Trophoblast cell (in vitro differentiated cells and primary cell): Measurements from ENCODE around the gene PRRC2C.

ENCODE experiments used
- DNase-seq, 2 donors: peaks; one replicate each; pipeline ENCODE4 v3.0.0-alpha.2; 2016
- H2AFZ ChIP-seq: 2 replicates; pipeline ENCODE4 v1.6.1; 2013; ENCODE audit warnings: low read length, moderate library complexity, mild to moderate bottlenecking; ENCODE audit not compliant: insufficient read depth, poor library complexity
- H2AK5ac ChIP-seq: 2 replicates; pipeline ENCODE4 v1.6.1; 2013; ENCODE audit warnings: mild to moderate bottlenecking, low read length
- H2BK120ac ChIP-seq: 2 replicates; pipeline ENCODE4 v1.6.1; 2013; ENCODE audit warnings: low read length, mild to moderate bottlenecking, moderate library complexity; ENCODE audit not compliant: insufficient read depth, poor library complexity
- H2BK12ac ChIP-seq: 2 replicates; pipeline ENCODE4 v1.6.1; 2013; ENCODE audit warnings: mild to moderate bottlenecking, low read length, moderate library complexity
- H2BK5ac ChIP-seq: 2 replicates; pipeline ENCODE4 v1.6.1; 2013; ENCODE audit warnings: low read length, low read depth, moderate library complexity, mild to moderate bottlenecking; ENCODE audit not compliant: poor library complexity
- H3K14ac ChIP-seq: 2 replicates; pipeline ENCODE4 v1.6.1; 2013; ENCODE audit warnings: mild to moderate bottlenecking, low read length
- H3K18ac ChIP-seq: 2 replicates; pipeline ENCODE4 v1.6.1; 2013; ENCODE audit warnings: mild to moderate bottlenecking, low read length
- H3K23ac ChIP-seq: 2 replicates; pipeline ENCODE4 v1.6.1; 2013; ENCODE audit warnings: low read length
- H3K27ac ChIP-seq: 2 replicates; pipeline ENCODE4 v1.5.1; 2013; ENCODE audit warnings: low read depth, mild to moderate bottlenecking, inconsistent platforms, low read length, moderate library complexity
- H3K27me3 ChIP-seq: 2 replicates; pipeline ENCODE4 v1.6.1; 2013; ENCODE audit warnings: inconsistent platforms, mild to moderate bottlenecking, low read length, moderate library complexity; ENCODE audit not compliant: insufficient read depth
- H3K36me3 ChIP-seq, 2 experiments: 1 replicate in 1 of 2; 2 replicates in 1 of 2; pipeline ENCODE4 v1.6.1; 2013; ENCODE audit warnings: low read length in 2 of 2, mild to moderate bottlenecking in 2 of 2, moderate library complexity in 1 of 2; ENCODE audit not compliant: insufficient read depth in 2 of 2, control insufficient read depth in 1 of 2
- H3K4ac ChIP-seq: 2 replicates; pipeline ENCODE4 v1.6.1; 2013; ENCODE audit warnings: low read depth, mild to moderate bottlenecking, low read length, moderate library complexity
- H3K4me1 ChIP-seq, 2 experiments: 1 replicate in 1 of 2; 2 replicates in 1 of 2; pipeline ENCODE4 v1.6.1; 2013; ENCODE audit warnings: low read length in 2 of 2, mild to moderate bottlenecking in 2 of 2, moderate library complexity in 1 of 2; ENCODE audit not compliant: insufficient read depth in 2 of 2, control insufficient read depth in 1 of 2
- H3K4me2 ChIP-seq: 2 replicates; pipeline ENCODE4 v1.6.1; 2013; ENCODE audit warnings: inconsistent platforms, mild to moderate bottlenecking, low read length, moderate library complexity
- H3K4me3 ChIP-seq: 2 replicates; pipeline ENCODE4 v1.5.1; 2013; ENCODE audit warnings: mild to moderate bottlenecking, low read depth, low read length, inconsistent platforms
- H3K79me1 ChIP-seq: one replicate; pipeline ENCODE4 v1.6.1; 2013; ENCODE audit warnings: low read length
- H3K79me2 ChIP-seq: 2 replicates; pipeline ENCODE4 v1.6.1; 2013; ENCODE audit warnings: low read length, mild to moderate bottlenecking; ENCODE audit not compliant: control insufficient read depth, insufficient read depth, poor library complexity
- H3K9ac ChIP-seq: 2 replicates; pipeline ENCODE4 v1.6.1; 2013; ENCODE audit warnings: mild to moderate bottlenecking, low read length
- H3K9me3 ChIP-seq: 2 replicates; pipeline ENCODE4 v1.6.1; 2013; ENCODE audit warnings: low read depth, mild to moderate bottlenecking, control low read depth, inconsistent platforms, low read length; ENCODE audit not compliant: insufficient read depth
- H4K12ac ChIP-seq: 2 replicates; pipeline ENCODE4 v1.6.1; 2013; ENCODE audit warnings: low read depth, mild to moderate bottlenecking, low read length, moderate library complexity
- H4K8ac ChIP-seq: 2 replicates; pipeline ENCODE4 v1.6.1; 2013; ENCODE audit warnings: low read depth, mild to moderate bottlenecking, low read length, moderate library complexity
- H4K91ac ChIP-seq: one replicate; pipeline ENCODE4 v1.6.1; 2013; ENCODE audit warnings: low read depth, mild to moderate bottlenecking, low read length, moderate library complexity
- WGBS: extraction: QIAGEN DNeasy Blood & Tissue Kit; methylation state at CpG from one replicate; pipeline ENCODE4 v1.1.7; 2013; ENCODE audit warnings: missing lambda C conversion rate; ENCODE audit not compliant: insufficient read length, insufficient coverage; ENCODE audit errors: extremely low coverage; 5-methylcytosine and 5-hydroxymethylcytosine counted together

PRRC2C gene

GRCh38 chr1:171467626-171468025 is 17.7 kb upstream of the PRRC2C start:
- Histone ChIP-seq H2BK120ac (no peak overlapping the region), H4K12ac (no peak overlapping the region), H2BK12ac (no peak overlapping the region), H3K4me2 (no peak overlapping the region), H3K4ac (no peak overlapping the region), H3K27ac (no peak overlapping the region), H3K14ac (no peak overlapping the region), H2BK5ac (no peak overlapping the region), H2AK5ac (no peak overlapping the region), H3K18ac (no peak overlapping the region), H3K4me3 (no peak overlapping the region), H3K79me2 (no peaks in the 10 kb centered on the region), H3K79me1 (peaks cover 3% of the 10 kb centered on the region), H3K27me3 (no peaks in the 10 kb centered on the region), H4K91ac (no peak overlapping the region), H4K8ac (no peak overlapping the region), H2AFZ (no peak overlapping the region), H3K4me1 (no peaks in the 10 kb centered on the region), H3K23ac (no peak overlapping the region), H3K36me3 (no peaks in the 10 kb centered on the region), H3K9ac (no peak overlapping the region), H3K9me3 (no peaks in the 10 kb centered on the region)
- no peak for DNase-seq

- Histone ChIP-seq H2BK12ac (no peak overlapping the region), H3K4me1 (no peaks in the 10 kb centered on the region), H2AFZ (no peak overlapping the region), H4K12ac (no peak overlapping the region), H3K27ac (no peak overlapping the region), H3K23ac (no peak overlapping the region), H3K4me3 (no peak overlapping the region), H2BK120ac (no peak overlapping the region), H3K4me2 (no peak overlapping the region), H3K14ac (no peak overlapping the region), H3K79me1 (peaks cover 3% of the 10 kb centered on the region), H2BK5ac (no peak overlapping the region), H4K8ac (no peak overlapping the region), H3K9me3 (no peaks in the 10 kb centered on the region), H3K9ac (no peak overlapping the region), H4K91ac (no peak overlapping the region), H2AK5ac (no peak overlapping the region), H3K4ac (no peak overlapping the region), H3K36me3 (no peaks in the 10 kb centered on the region), H3K79me2 (no peaks in the 10 kb centered on the region), H3K18ac (no peak overlapping the region), H3K27me3 (no peaks in the 10 kb centered on the region)
- DNase-seq = peak; percentile 24 to 49
- WGBS = no CpG with 5 or more reads among the region's 3 CpGs
Observed at GRCh38 chr1:171468120-171468750, 17.1 kb upstream of the PRRC2C start.

- DNase-seq = no peak
- peaks cover 3% of the 10 kb centered on the region for H3K79me1 ChIP-seq
- H3K36me3 ChIP-seq = no peaks in the 10 kb centered on the region
- H4K12ac ChIP-seq = no peak overlapping the region
- H3K14ac ChIP-seq = no peak overlapping the region
- H3K27ac ChIP-seq = no peak overlapping the region
- H3K18ac ChIP-seq = no peak overlapping the region
- H3K4me2 ChIP-seq = no peak overlapping the region
- no peaks in the 10 kb centered on the region for H3K27me3 ChIP-seq
- no peak overlapping the region for H3K23ac ChIP-seq
- WGBS = no CpG with 5 or more reads among the region's 1 CpG
- H3K4me1 ChIP-seq = no peaks in the 10 kb centered on the region
- no peak overlapping the region for H4K8ac ChIP-seq
- no peak overlapping the region for H3K4me3 ChIP-seq
- H3K9me3 ChIP-seq = no peaks in the 10 kb centered on the region
- no peak overlapping the region for H2BK5ac ChIP-seq
- H2AFZ ChIP-seq = no peak overlapping the region
- H2BK12ac ChIP-seq = no peak overlapping the region
- no peak overlapping the region for H4K91ac ChIP-seq
- H3K79me2 ChIP-seq = no peaks in the 10 kb centered on the region
- H2BK120ac ChIP-seq = no peak overlapping the region
- no peak overlapping the region for H2AK5ac ChIP-seq
- H3K9ac ChIP-seq = no peak overlapping the region
- H3K4ac ChIP-seq = no peak overlapping the region
Observed at GRCh38 chr1:171470726-171471125, 14.6 kb upstream of the PRRC2C start.

GRCh38 chr1:171472183-171472647 is 13.1 kb upstream of the PRRC2C start:
- Histone ChIP-seq H2AK5ac (peak overlapping the region; percentile 79), H3K79me1 (peaks cover 3% of the 10 kb centered on the region), H3K14ac (peak overlapping the region; percentile 70)

More at GRCh38 chr1:171472183-171472647, 13.1 kb upstream of the PRRC2C start:
- Histone ChIP-seq H3K23ac (no peak overlapping the region), H3K27me3 (no peaks in the 10 kb centered on the region), H2BK5ac (no peak overlapping the region), H2BK12ac (peak overlapping the region; percentile 5), H3K79me2 (no peaks in the 10 kb centered on the region), H2BK120ac (no peak overlapping the region), H2AFZ (no peak overlapping the region), H4K8ac (peak overlapping the region; percentile 65), H4K12ac (no peak overlapping the region), H3K18ac (peak overlapping the region; percentile 18), H3K9ac (no peak overlapping the region), H3K9me3 (no peaks in the 10 kb centered on the region), H3K4ac (no peak overlapping the region), H3K36me3 (no peaks in the 10 kb centered on the region), H3K27ac (no peak overlapping the region), H4K91ac (peak overlapping the region; percentile 62), H3K4me2 (no peak overlapping the region), H3K4me1 (no peaks in the 10 kb centered on the region), H3K4me3 (no peak overlapping the region)
- DNase-seq = no peak
- no CpG with 5 or more reads among the region's 7 CpGs for WGBS
